Measurements from ENCODE around the gene AGO1. TPM values are rescaled to one million over a fixed set of nuclear protein-coding genes. Genes with fewer than 3 reads are reported as not detected.
A peak's percentile ranks its signal among the peaks of the same experiment; 100 is the strongest.

Gene AGO1
- 64.6 and 76.1 TPM in 2 replicates for total RNA-seq (2014; rRNA removed; shearing (Covaris generic))

GRCh38 chr1:35882945-35883634 lies at the start of gene AGO1:
Gene AGO1 (plus strand): TSS chr1:35883209. CDS start chr1:35883422, 213 bp downstream.
- Histone ChIP-seq H3K27me3 (ENCODE audit: control insufficient read depth, insufficient read depth, low read length) (no peaks in the 10 kb centered on the region; the same call in 1 of the 2 replicates), H3K4me3 (ENCODE audit: insufficient read depth, low read depth, low read length) (peak within 1 kb of the TSS; percentile 99), H3K36me3 (replicated peaks; ENCODE audit: control insufficient read depth, insufficient read depth, low read length) (no peaks in the 10 kb centered on the region)
- DNase-seq: peak; percentile 99

- DNase-seq: no peak
- Histone ChIP-seq H3K4me3 (ENCODE audit: insufficient read depth, low read depth, low read length) (no peak overlapping the region), H3K36me3 (replicated peaks; ENCODE audit: control insufficient read depth, insufficient read depth, low read length) (peaks cover 9% of the 10 kb centered on the region), H3K27me3 (ENCODE audit: control insufficient read depth, insufficient read depth, low read length) (no peaks in the 10 kb centered on the region)
Observed at GRCh38 chr1:35833395-35833794, 49.6 kb upstream of the AGO1 start.

GRCh38 chr1:35834218-35834617 lies 48.8 kb upstream of the AGO1 start:
- Histone ChIP-seq H3K36me3 (replicated peaks; ENCODE audit: control insufficient read depth, insufficient read depth, low read length) (peaks cover 9% of the 10 kb centered on the region), H3K4me3 (ENCODE audit: insufficient read depth, low read depth, low read length) (no peak overlapping the region), H3K27me3 (ENCODE audit: control insufficient read depth, insufficient read depth, low read length) (no peaks in the 10 kb centered on the region)
- no peak for DNase-seq

GRCh38 chr1:35835398-35835797 lies 47.6 kb upstream of the AGO1 start:
- no peaks in the 10 kb centered on the region for H3K27me3 ChIP-seq (ENCODE audit: control insufficient read depth, insufficient read depth, low read length)
- no peak for DNase-seq
- peaks cover 9% of the 10 kb centered on the region for H3K36me3 ChIP-seq (replicated peaks; ENCODE audit: control insufficient read depth, insufficient read depth, low read length)
- no peak overlapping the region for H3K4me3 ChIP-seq (ENCODE audit: insufficient read depth, low read depth, low read length)

- H3K36me3 ChIP-seq (replicated peaks; ENCODE audit: control insufficient read depth, insufficient read depth, low read length): peaks cover 10% of the 10 kb centered on the region
- DNase-seq: no peak
- no peaks in the 10 kb centered on the region for H3K27me3 ChIP-seq (ENCODE audit: control insufficient read depth, insufficient read depth, low read length)
- no peak overlapping the region for H3K4me3 ChIP-seq (ENCODE audit: insufficient read depth, low read depth, low read length)
Observed at GRCh38 chr1:35836734-35837133, 46.3 kb upstream of the AGO1 start.

- Histone ChIP-seq H3K36me3 (replicated peaks; ENCODE audit: control insufficient read depth, insufficient read depth, low read length) (peaks cover 5% of the 10 kb centered on the region), H3K4me3 (ENCODE audit: insufficient read depth, low read depth, low read length) (no peak overlapping the region), H3K27me3 (ENCODE audit: control insufficient read depth, insufficient read depth, low read length) (no peaks in the 10 kb centered on the region)
- DNase-seq: no peak
Observed at GRCh38 chr1:35838693-35839245, 44.2 kb upstream of the AGO1 start.

GRCh38 chr1:35844826-35845225 lies 38.2 kb upstream of the AGO1 start:
- H3K4me3 ChIP-seq (ENCODE audit: insufficient read depth, low read depth, low read length): no peak overlapping the region

GRCh38 chr1:35845766-35846165 lies 37.2 kb upstream of the AGO1 start:
- Histone ChIP-seq H3K27me3 (ENCODE audit: control insufficient read depth, insufficient read depth, low read length) (no peaks in the 10 kb centered on the region), H3K4me3 (ENCODE audit: insufficient read depth, low read depth, low read length) (no peak overlapping the region), H3K36me3 (replicated peaks; ENCODE audit: control insufficient read depth, insufficient read depth, low read length) (peaks cover 1% of the 10 kb centered on the region; the same call in 1 of the 2 replicates)
- DNase-seq: no peak

More at GRCh38 chr1:35844826-35845225, 38.2 kb upstream of the AGO1 start:
- H3K27me3 ChIP-seq (ENCODE audit: control insufficient read depth, insufficient read depth, low read length): no peaks in the 10 kb centered on the region
- no peak for DNase-seq
- peaks cover 1% of the 10 kb centered on the region; the same call in 1 of the 2 replicates for H3K36me3 ChIP-seq (replicated peaks; ENCODE audit: control insufficient read depth, insufficient read depth, low read length)

GRCh38 chr1:35847935-35848565 lies 35.0 kb upstream of the AGO1 start:
- H3K36me3 ChIP-seq (replicated peaks; ENCODE audit: control insufficient read depth, insufficient read depth, low read length): peaks cover 5% of the 10 kb centered on the region
- DNase-seq: no peak
- H3K27me3 ChIP-seq (ENCODE audit: control insufficient read depth, insufficient read depth, low read length): no peaks in the 10 kb centered on the region
- no peak overlapping the region for H3K4me3 ChIP-seq (ENCODE audit: insufficient read depth, low read depth, low read length)

- Histone ChIP-seq H3K27me3 (ENCODE audit: control insufficient read depth, insufficient read depth, low read length) (no peaks in the 10 kb centered on the region), H3K4me3 (ENCODE audit: insufficient read depth, low read depth, low read length) (no peak overlapping the region), H3K36me3 (replicated peaks; ENCODE audit: control insufficient read depth, insufficient read depth, low read length) (peaks cover 7% of the 10 kb centered on the region)
- DNase-seq: no peak
Observed at GRCh38 chr1:35850051-35850450, 33.0 kb upstream of the AGO1 start.

GRCh38 chr1:35850716-35851115 lies 32.3 kb upstream of the AGO1 start:
- H3K27me3 ChIP-seq (ENCODE audit: control insufficient read depth, insufficient read depth, low read length): no peaks in the 10 kb centered on the region
- DNase-seq: no peak
- H3K4me3 ChIP-seq (ENCODE audit: insufficient read depth, low read depth, low read length): no peak overlapping the region
- H3K36me3 ChIP-seq (replicated peaks; ENCODE audit: control insufficient read depth, insufficient read depth, low read length): peaks cover 7% of the 10 kb centered on the region

GRCh38 chr1:35851132-35851869 lies 31.7 kb upstream of the AGO1 start:
- Histone ChIP-seq H3K4me3 (ENCODE audit: insufficient read depth, low read depth, low read length) (no peak overlapping the region), H3K36me3 (replicated peaks; ENCODE audit: control insufficient read depth, insufficient read depth, low read length) (peaks cover 7% of the 10 kb centered on the region), H3K27me3 (ENCODE audit: control insufficient read depth, insufficient read depth, low read length) (no peaks in the 10 kb centered on the region)
- DNase-seq: no peak

GRCh38 chr1:35852241-35852640 lies 30.8 kb upstream of the AGO1 start:
- H3K36me3 ChIP-seq (replicated peaks; ENCODE audit: control insufficient read depth, insufficient read depth, low read length): peaks cover 7% of the 10 kb centered on the region
- DNase-seq: no peak
- no peaks in the 10 kb centered on the region for H3K27me3 ChIP-seq (ENCODE audit: control insufficient read depth, insufficient read depth, low read length)
- no peak overlapping the region for H3K4me3 ChIP-seq (ENCODE audit: insufficient read depth, low read depth, low read length)

- H3K27me3 ChIP-seq (ENCODE audit: control insufficient read depth, insufficient read depth, low read length): no peaks in the 10 kb centered on the region
- H3K36me3 ChIP-seq (replicated peaks; ENCODE audit: control insufficient read depth, insufficient read depth, low read length): peaks cover 7% of the 10 kb centered on the region
- DNase-seq: peak; percentile 26
- H3K4me3 ChIP-seq (ENCODE audit: insufficient read depth, low read depth, low read length): no peak overlapping the region
Observed at GRCh38 chr1:35854989-35855700, 27.9 kb upstream of the AGO1 start.
